A673 (cell line): ENCODE measurements around the gene HPCAL1.

ENCODE experiments used
- CTCF ChIP-seq: fragments of 300-800, 200-600 bp; sonication (generic); conservative IDR thresholded peaks from 2 replicates; pipeline ENCODE4 v1.5.1; 2017; ENCODE audit warnings: low read depth, mild to moderate bottlenecking, antibody characterized with exemption, low read length, moderate library complexity, mixed read lengths
- EZH2 ChIP-seq: fragments of 200-600 bp; sonication (generic); IDR thresholded peaks from 2 replicates; pipeline ENCODE4 v1.6.1; 2017; ENCODE audit warnings: borderline replicate concordance, low read depth, mild to moderate bottlenecking, mixed read lengths, antibody characterized with exemption, low read length; ENCODE audit not compliant: poor library complexity, severe bottlenecking

- no peak for TF ChIP-seq CTCF
- no peak for TF ChIP-seq EZH2
These were observed 34.9 kb upstream of the HPCAL1 start for GRCh38 chr2:10267551-10268465.
